Measurements from ENCODE around the gene HS3ST2. TPM values are rescaled to one million over a fixed set of nuclear protein-coding genes. Genes with fewer than 3 reads are reported as not detected.
A peak's percentile ranks its signal among the peaks of the same experiment; 100 is the strongest.

Gene HS3ST2
- polyA plus RNA-seq, 1 of the 3 experiments (the other 2 are of a cell fraction), result not detected

DNA sequence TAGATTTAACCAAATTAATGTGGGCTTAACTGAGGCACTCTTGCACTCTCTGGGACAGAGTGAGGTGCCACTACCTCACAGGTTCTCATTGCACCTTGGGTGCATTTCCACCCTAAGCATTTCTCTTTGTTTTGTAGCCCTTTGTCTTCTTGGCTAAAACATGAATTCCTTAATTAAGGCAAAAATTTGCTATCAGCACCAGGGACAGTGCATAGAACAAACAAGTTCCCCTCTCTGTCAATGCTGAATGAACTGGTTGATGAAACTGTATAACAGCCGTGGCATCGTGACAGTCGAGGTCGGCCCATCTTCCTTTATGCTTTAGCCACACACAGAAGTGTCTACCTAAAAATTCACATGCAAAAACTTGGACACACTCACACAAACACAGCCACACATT, 74.8 kb downstream of the HS3ST2 start:
- Histone ChIP-seq H3K79me2 (ENCODE audit: insufficient read depth) (no peaks in the 10 kb centered on the region), H3K27me3 (ENCODE audit: insufficient read depth) (no peaks in the 10 kb centered on the region), H3K9me3 (no peaks in the 10 kb centered on the region), H3K4me2 (no peak overlapping the region), H3K4me1 (ENCODE audit: control insufficient read depth in 1 of 2, insufficient read depth in 2 of 2, low read depth in 1 of 2, low read length in 1 of 2) (no peaks in the 10 kb centered on the region), H3K36me3 (replicated peaks in 1 of 2; ENCODE audit: control insufficient read depth in 1 of 2, insufficient read depth in 2 of 2, low read length in 1 of 2) (no peaks in the 10 kb centered on the region), H3K27ac (ENCODE audit: low read depth in 2 of 2, low read length in 1 of 2) (no peak overlapping the region), H3K4me3 (ENCODE audit: low read depth in 2 of 2, low read length in 1 of 2) (no peak overlapping the region), H3K9ac (no peak overlapping the region), H4K20me1 (ENCODE audit: insufficient read depth) (no peaks in the 10 kb centered on the region), H2AFZ (ENCODE audit: low read depth) (no peak overlapping the region), H3F3A (replicated peaks; ENCODE audit: insufficient read depth) (no peaks in the 10 kb centered on the region), H3K9me2 (no peaks in the 10 kb centered on the region)
- ChIA-PET POLR2A (no interaction called here), CTCF (interaction anchor here (1.5 kb wide), 1 partner anchor 88 kb away, joined by 3 read pairs; no protein-coding TSS in a partner anchor)
- no peak for DNase-seq
- no peak for TF ChIP-seq RAD21 (IDR thresholded peaks at IDR 0.05; ENCODE audit: low read length)
- peak; percentile 87 for TF ChIP-seq REST (IDR thresholded peaks at IDR 0.05; ENCODE audit: low read depth, low read length)
- WGBS (ENCODE audit: low lambda C conversion rate), result 56% methylated on average over 4 of the region's 4 CpGs

DNA sequence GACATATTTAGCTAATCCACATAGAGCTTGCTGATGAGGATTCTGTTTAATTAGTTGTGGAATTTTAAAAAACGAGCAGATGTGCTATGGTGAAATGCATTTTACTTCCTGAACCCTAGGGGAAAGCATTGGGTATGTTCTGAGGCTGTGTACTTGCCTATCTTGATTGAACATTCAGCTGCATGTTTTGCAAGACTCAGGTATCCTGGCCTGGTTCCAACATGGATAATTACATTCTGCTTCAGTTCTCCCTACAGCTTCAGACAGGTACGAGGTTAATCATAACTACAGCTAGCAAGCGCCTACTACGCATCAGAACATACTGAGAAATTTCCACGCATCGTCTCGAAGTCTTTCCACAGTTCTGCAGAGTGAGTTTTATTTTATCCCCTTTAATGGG, 77.0 kb downstream of the HS3ST2 start:
- Histone ChIP-seq H3F3A (replicated peaks; ENCODE audit: insufficient read depth) (no peaks in the 10 kb centered on the region), H3K4me2 (no peak overlapping the region), H3K4me1 (ENCODE audit: control insufficient read depth in 1 of 2, insufficient read depth in 2 of 2, low read depth in 1 of 2, low read length in 1 of 2) (no peaks in the 10 kb centered on the region), H3K27ac (ENCODE audit: low read depth in 2 of 2, low read length in 1 of 2) (no peak overlapping the region), H3K79me2 (ENCODE audit: insufficient read depth) (no peaks in the 10 kb centered on the region), H3K9me3 (no peaks in the 10 kb centered on the region), H3K36me3 (replicated peaks in 1 of 2; ENCODE audit: control insufficient read depth in 1 of 2, insufficient read depth in 2 of 2, low read length in 1 of 2) (no peaks in the 10 kb centered on the region), H3K9ac (no peak overlapping the region), H2AFZ (ENCODE audit: low read depth) (no peak overlapping the region), H3K4me3 (ENCODE audit: low read depth in 2 of 2, low read length in 1 of 2) (no peak overlapping the region), H3K27me3 (ENCODE audit: insufficient read depth) (no peaks in the 10 kb centered on the region), H4K20me1 (ENCODE audit: insufficient read depth) (no peaks in the 10 kb centered on the region), H3K9me2 (no peaks in the 10 kb centered on the region)
- no peak for DNase-seq
- no peak for TF ChIP-seq GATA2 (CRISPR knock-in tag; IDR thresholded peaks at IDR 0.05)
- no peak for TF ChIP-seq EP300 (IDR thresholded peaks at IDR 0.05; ENCODE audit: borderline replicate concordance in 1 of 2, low read depth in 1 of 2, low read length in 1 of 2)
- no peak for TF ChIP-seq YY1 (IDR thresholded peaks at IDR 0.05; ENCODE audit: low read depth)
- TF ChIP-seq TCF12 (IDR thresholded peaks at IDR 0.05), result no peak
- TF ChIP-seq PBX3 (IDR thresholded peaks at IDR 0.05), result no peak
- no peak for TF ChIP-seq TAF1 (IDR thresholded peaks at IDR 0.05; ENCODE audit: borderline replicate concordance, low read depth, low read length)
- no peak for TF ChIP-seq RCOR1 (IDR thresholded peaks at IDR 0.05; ENCODE audit: low read length)
- TF ChIP-seq NRF1 (IDR thresholded peaks at IDR 0.05; ENCODE audit: low read depth, low read length), result no peak
- TF ChIP-seq POLR2AphosphoS5 (IDR thresholded peaks at IDR 0.05; ENCODE audit: low read depth, low read length), result no peak
- TF ChIP-seq RFX5 (IDR thresholded peaks at IDR 0.05; ENCODE audit: low read length), result no peak
- TF ChIP-seq, protein P1, sequence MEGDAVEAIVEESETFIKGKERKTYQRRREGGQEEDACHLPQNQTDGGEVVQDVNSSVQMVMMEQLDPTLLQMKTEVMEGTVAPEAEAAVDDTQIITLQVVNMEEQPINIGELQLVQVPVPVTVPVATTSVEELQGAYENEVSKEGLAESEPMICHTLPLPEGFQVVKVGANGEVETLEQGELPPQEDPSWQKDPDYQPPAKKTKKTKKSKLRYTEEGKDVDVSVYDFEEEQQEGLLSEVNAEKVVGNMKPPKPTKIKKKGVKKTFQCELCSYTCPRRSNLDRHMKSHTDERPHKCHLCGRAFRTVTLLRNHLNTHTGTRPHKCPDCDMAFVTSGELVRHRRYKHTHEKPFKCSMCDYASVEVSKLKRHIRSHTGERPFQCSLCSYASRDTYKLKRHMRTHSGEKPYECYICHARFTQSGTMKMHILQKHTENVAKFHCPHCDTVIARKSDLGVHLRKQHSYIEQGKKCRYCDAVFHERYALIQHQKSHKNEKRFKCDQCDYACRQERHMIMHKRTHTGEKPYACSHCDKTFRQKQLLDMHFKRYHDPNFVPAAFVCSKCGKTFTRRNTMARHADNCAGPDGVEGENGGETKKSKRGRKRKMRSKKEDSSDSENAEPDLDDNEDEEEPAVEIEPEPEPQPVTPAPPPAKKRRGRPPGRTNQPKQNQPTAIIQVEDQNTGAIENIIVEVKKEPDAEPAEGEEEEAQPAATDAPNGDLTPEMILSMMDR (IDR thresholded peaks at IDR 0.05), result no peak
- no peak for TF ChIP-seq GABPA (IDR thresholded peaks at IDR 0.05; ENCODE audit: low read depth)
- no peak for TF ChIP-seq FOXM1 (IDR thresholded peaks at IDR 0.05; ENCODE audit: low read depth)
- TF ChIP-seq ZBTB33 (IDR thresholded peaks at IDR 0.05; ENCODE audit: borderline replicate concordance, low read depth), result no peak
- no peak for TF ChIP-seq RAD21 (IDR thresholded peaks at IDR 0.05; ENCODE audit: low read length)
- ChIA-PET POLR2A (no interaction called here), CTCF (interaction anchor here (0.8 to 1.4 kb wide), 3 partner anchors 8 to 86 kb away, joined by 3 to 16 read pairs (median 3); no protein-coding TSS in a partner anchor)
- 67% methylated on average over 7 of the region's 7 CpGs for WGBS (ENCODE audit: low lambda C conversion rate)
